K562 (cell line): ENCODE measurements around the gene NME9. TPM values are rescaled to one million over a fixed set of nuclear protein-coding genes. Genes with fewer than 3 reads are reported as not detected.

ENCODE experiments used
- ATAC-seq: fragments of 200-7000 bp; cut with Tn5 transposase; 3 replicates; pipeline ENCODE4 v1.9.1; 2020; ENCODE audit warnings: moderate library complexity
- BruUV-seq: library from RNA; stranded (reverse); fragments of 400-500 nt; replicated peaks from 2 replicates; lab custom pipeline; 2021; lab: Mats Ljungman, UMichigan
- CTCF ChIA-PET: fragments of 300-600 bp; formaldehyde crosslinking; extraction: SDS; loops from one replicate; lab custom pipeline; 2021; ENCODE audit warnings: low intra/inter-chr PET ratio; lab: Yijun Ruan, JAX
- POLR2A ChIA-PET: fragments of 300-600, 350-650 bp; sonication (Branson Sonifier 250); formaldehyde crosslinking; extraction: SDS; loops from one replicate; lab custom pipeline; 2021; ENCODE audit warnings: antibody characterized with exemption, inconsistent platforms; lab: Yijun Ruan, JAX
- DNase-seq, 4 experiments: peaks; one replicate each; pipeline versions ENCODE4 v3.0.0 to v3.0.0-alpha.2; 2011 to 2018; ENCODE audit warnings: low spot score in 3 of 4, mixed read lengths in 3 of 4; ENCODE audit errors: extremely low read depth in 1 of 4
- FAIRE-seq: peaks from 2 replicates; lab custom pipeline; 2011; peaks lifted over from hg19 to GRCh38; lab: Jason Lieb, UNC
- H2AFZ ChIP-seq: 2 replicates; pipeline ENCODE4 v1.6.0; 2011; ENCODE audit warnings: low read depth, low read length, control low read depth, inconsistent platforms
- H3K27ac ChIP-seq: fragments of 200-600 bp; 3 replicates; pipeline ENCODE4 v1.8.0; 2011; ENCODE audit warnings: low read depth, mild to moderate bottlenecking, control low read depth, inconsistent platforms, low read length, moderate library complexity, mixed read lengths; ENCODE audit errors: extremely low read depth
- H3K27me3 ChIP-seq, 2 experiments: fragments of 300-600 bp in 1 of 2; 2 replicates in 1 of 2; 3 replicates in 1 of 2; pipeline versions ENCODE4 v1.6.0 to v1.8.0; 2011; ENCODE audit warnings: inconsistent platforms in 2 of 2, low read length in 2 of 2, mild to moderate bottlenecking in 1 of 2, mixed read lengths in 1 of 2, moderate library complexity in 1 of 2; ENCODE audit not compliant: control insufficient read depth in 2 of 2, insufficient read depth in 2 of 2
- H3K36me3 ChIP-seq: fragments of 300-600 bp; 3 replicates; pipeline ENCODE4 v1.8.0; 2011; ENCODE audit warnings: mild to moderate bottlenecking, low read length, inconsistent platforms; ENCODE audit not compliant: control insufficient read depth, insufficient read depth
- H3K4me1 ChIP-seq, 2 experiments: fragments of 200-600 bp in 1 of 2; replicated peaks in 1 of 2; 2 replicates in 1 of 2; 3 replicates in 1 of 2; pipeline versions ENCODE4 v1.5.1 to v1.8.0; 2011; ENCODE audit warnings: inconsistent platforms in 2 of 2, low read length in 2 of 2, mild to moderate bottlenecking in 1 of 2, mixed read lengths in 1 of 2, moderate library complexity in 1 of 2; ENCODE audit not compliant: control insufficient read depth in 2 of 2, insufficient read depth in 2 of 2
- H3K4me2 ChIP-seq: 2 replicates; pipeline ENCODE4 v1.6.1; 2011; ENCODE audit warnings: low read length, control low read depth, inconsistent platforms, mixed read lengths; ENCODE audit not compliant: insufficient read depth
- H3K4me3 ChIP-seq: fragments of 200-600 bp; sonication (generic), shearing (Covaris generic); 2 replicates; pipeline ENCODE4 v1.5.1; 2016; ENCODE audit warnings: control low read depth, inconsistent platforms
- H3K79me2 ChIP-seq: fragments of 200-600 bp; 3 replicates; pipeline ENCODE4 v1.8.0; 2011; ENCODE audit warnings: low read length, inconsistent platforms; ENCODE audit not compliant: control insufficient read depth, insufficient read depth
- H3K9ac ChIP-seq, 2 experiments: 2 replicates each; pipeline versions ENCODE4 v1.6.0 to v1.6.1; 2011; ENCODE audit warnings: low read depth in 2 of 2, low read length in 2 of 2, control low read depth in 1 of 2, inconsistent platforms in 1 of 2, mild to moderate bottlenecking in 1 of 2, mixed read lengths in 1 of 2; ENCODE audit not compliant: insufficient read depth in 1 of 2
- H3K9me1 ChIP-seq: one replicate; pipeline ENCODE4 v1.6.0; 2011; ENCODE audit warnings: inconsistent platforms, mild to moderate bottlenecking, low read length, moderate library complexity; ENCODE audit not compliant: control insufficient read depth, insufficient read depth
- H3K9me3 ChIP-seq: replicated peaks from 2 replicates; pipeline ENCODE4 v1.5.1; 2011; ENCODE audit warnings: low read depth, low read length, inconsistent platforms; ENCODE audit not compliant: control insufficient read depth, insufficient read depth
- H4K20me1 ChIP-seq: replicated peaks from 2 replicates; pipeline ENCODE4 v1.6.1; 2011; ENCODE audit warnings: low read length, inconsistent platforms, mixed read lengths; ENCODE audit not compliant: control insufficient read depth, insufficient read depth
- ATF3 ChIP-seq, 2 experiments: fragments of 450-650 bp in 1 of 2; sonication (generic) in 1 of 2; formaldehyde crosslinking in 1 of 2; IDR thresholded peaks in 1 of 2; conservative IDR thresholded peaks in 1 of 2; 2 replicates each; pipeline versions ENCODE4 v1.6.1 to v1.8.1; 2016 to 2023; ENCODE audit warnings: mild to moderate bottlenecking in 2 of 2, moderate library complexity in 2 of 2, inconsistent platforms in 1 of 2, missing genetic modification reagents in 1 of 2
- CSDE1 ChIP-seq, 2 experiments: fragments of 450-650 bp; IDR thresholded peaks; 2 replicates each; pipeline ENCODE4 v1.6.1; 2016; ENCODE audit warnings: mild to moderate bottlenecking in 1 of 2
- DMBX1 ChIP-seq: fragments of 250-450 bp; sonication (Bioruptor Pico); IDR thresholded peaks from 2 replicates; pipeline ENCODE4 v1.8.0; 2022; ENCODE audit warnings: inconsistent platforms, mild to moderate bottlenecking, moderate library complexity, borderline replicate concordance
- HBP1 ChIP-seq: fragments of 450-650 bp; formaldehyde crosslinking; IDR thresholded peaks from 2 replicates; pipeline ENCODE4 v1.4.0; 2022; ENCODE audit warnings: missing genetic modification characterization
- KDM2B ChIP-seq: fragments of 250-450 bp; sonication (Bioruptor Pico); IDR thresholded peaks from 2 replicates; pipeline ENCODE4 v1.8.0; 2021; ENCODE audit warnings: mild to moderate bottlenecking, moderate library complexity
- KLF1 ChIP-seq: fragments of 450-650 bp; IDR thresholded peaks from 2 replicates; pipeline ENCODE4 v1.6.1; 2016; ENCODE audit warnings: missing genetic modification characterization, missing compliant biosample characterization
- NEUROD1 ChIP-seq: fragments of 150-350 bp; IDR thresholded peaks from 2 replicates; pipeline ENCODE4 v1.6.1; 2014; ENCODE audit warnings: borderline replicate concordance, low read length, low read depth; ENCODE audit not compliant: partially characterized antibody
- RAD21 ChIP-seq, 2 experiments: fragments of 250-450 bp in 1 of 2; fragments of 450-650 bp in 1 of 2; sonication (Bioruptor Pico) in 1 of 2; formaldehyde crosslinking in 1 of 2; IDR thresholded peaks in 1 of 2; conservative IDR thresholded peaks in 1 of 2; 2 replicates each; pipeline versions ENCODE4 v1.4.0 to v1.8.0; 2020 to 2022; ENCODE audit warnings: mild to moderate bottlenecking in 2 of 2, moderate library complexity in 1 of 2
- SMARCA4 ChIP-seq: fragments of 450-650 bp; IDR thresholded peaks from 2 replicates; pipeline ENCODE4 v1.6.1; 2016
- SNIP1 ChIP-seq: fragments of 450-650 bp; IDR thresholded peaks from 2 replicates; pipeline ENCODE4 v1.7.1; 2017; ENCODE audit warnings: low read depth, mild to moderate bottlenecking
- USF2 ChIP-seq: sonication (generic); formaldehyde crosslinking; IDR thresholded peaks from 2 replicates; pipeline ENCODE4 v1.5.0; 2020; ENCODE audit warnings: missing genetic modification reagents
- ZNF384 ChIP-seq: IDR thresholded peaks from 2 replicates; pipeline ENCODE4 v1.6.1; 2012; ENCODE audit warnings: low read depth, low read length, improper control_type of control experiment
- WGBS: fragments of 100-300 bp; shearing (Covaris generic); methylation state at CpG from one replicate; pipeline ENCODE4 v1.1.6; 2016; ENCODE audit warnings: low coverage, mixed read lengths; ENCODE audit not compliant: insufficient coverage; ENCODE audit errors: missing lambda C conversion rate; 5-methylcytosine and 5-hydroxymethylcytosine counted together
- in situ Hi-C: fragments of 300-500 bp; cut with MboI; formaldehyde crosslinking; loops from 4 replicates; pipeline ENCODE4 v1.15.0; 2018; ENCODE audit warnings: inconsistent platforms, mixed read lengths
- intact Hi-C: fragments of 100-400 bp; cut with micrococcal nuclease; formaldehyde crosslinking; loops from 2 replicates; pipeline ENCODE4 v1.14.2; 2022
- polyA plus RNA-seq, 8 experiments: library from polyadenylated mRNA; depleted of rRNA in 4 of 8; stranded (reverse) in 5 of 8; unstranded in 3 of 8; fragments of >200 nt; fragmentation: Nextera tagmentation in 2 of 8; fragmentation: Illumina TruSeq in 1 of 8; extraction: Ambion mirVana in 2 of 8; extraction: Trizol in 1 of 8; gene quantifications; 2 replicates each; pipeline versions ENCODE4 v1.2.1 to v1.2.3, GENCODE V29; 2011 to 2014; ENCODE audit warnings: inconsistent platforms in 1 of 8, missing spikeins in 1 of 8
- total RNA-seq, 7 experiments: library from RNA; depleted of rRNA in 6 of 7; stranded (reverse); fragments of >200 nt in 6 of 7; fragmentation: Illumina TruSeq in 2 of 7; extraction: Trizol in 2 of 7; gene quantifications; 2 replicates each; pipeline versions ENCODE4 v1.2.1 to v1.2.3, GENCODE V29; 2011 to 2021; ENCODE audit warnings: low replicate concordance in 1 of 7

The NME9 gene
- total and polyA plus RNA-seq, 9 of the 15 experiments (the other 6 are each of a cell fraction or from before 2014, with no cell fraction given) = 0.05 to 0.15 (median 0.13) TPM; not detected in 6

- H3K9ac ChIP-seq = no peak overlapping the region
- FAIRE-seq (no peak), DNase-seq (no peak), ATAC-seq (no peak)
- H3K9me3 ChIP-seq = no peaks in the 10 kb centered on the region
- no peaks in the 10 kb centered on the region for H4K20me1 ChIP-seq
- POLR2A ChIA-PET = interaction anchor here (0.6 kb wide), 1 partner anchor 14 kb away, joined by 3 read pairs; no protein-coding TSS in a partner anchor
- no peaks in the 10 kb centered on the region for H3K9me1 ChIP-seq
- no peak overlapping the region for H3K27ac ChIP-seq
- intact Hi-C loops (no loop called here), in situ Hi-C loops (no loop called here)
- H3K4me1 ChIP-seq = peaks cover 0 to 4% of the 10 kb centered on the region in 2 experiments; a peak in 2 of 5 replicates
- H3K36me3 ChIP-seq = no peaks in the 10 kb centered on the region
- H3K4me2 ChIP-seq = no peak overlapping the region
- peak; percentile 46; the same call in 1 of the 2 replicates for TF ChIP-seq ZNF384
- TF ChIP-seq CSDE1 (IDR thresholded peaks at IDR 0.05) = no peak
- CTCF ChIA-PET = no interaction called here
- H2AFZ ChIP-seq = no peak overlapping the region
- H3K79me2 ChIP-seq = no peaks in the 10 kb centered on the region
- no peak overlapping the region for H3K4me3 ChIP-seq
- peaks cover 0 to 4% of the 10 kb centered on the region in 2 experiments; a peak in 1 of 5 replicates for H3K27me3 ChIP-seq
- no TSS peak for BruUV-seq
Observed at GRCh38 chr3:138308783-138309182, 20.9 kb downstream of the NME9 start.

GRCh38 chr3:138307899-138308298, 21.8 kb downstream of the NME9 start:
- Histone ChIP-seq H4K20me1 (no peaks in the 10 kb centered on the region), H3K9me3 (no peaks in the 10 kb centered on the region), H3K79me2 (no peaks in the 10 kb centered on the region), H3K36me3 (no peaks in the 10 kb centered on the region), H2AFZ (no peak overlapping the region), H3K27ac (no peak overlapping the region), H3K27me3 (peaks cover 0 to 4% of the 10 kb centered on the region in 2 experiments; a peak in 1 of 5 replicates), H3K4me3 (no peak overlapping the region), H3K9ac (no peak overlapping the region), H3K4me2 (no peak overlapping the region), H3K9me1 (no peaks in the 10 kb centered on the region), H3K4me1 (peaks cover 0 to 4% of the 10 kb centered on the region in 2 experiments; a peak in 2 of 5 replicates)
- WGBS = 40% methylated on average over 4 of the region's 5 CpGs
- ATAC-seq (peak; percentile 32), FAIRE-seq (no peak), DNase-seq (no peak)
- in situ Hi-C loops = no loop called here
- no TSS peak for BruUV-seq
- POLR2A ChIA-PET = interaction anchor here (0.7 kb wide), 1 partner anchor 135 kb away, joined by 3 read pairs; no protein-coding TSS in a partner anchor
- CTCF ChIA-PET = interaction anchor here (0.5 kb wide), 1 partner anchor 323 kb away, joined by 3 read pairs; no protein-coding TSS in a partner anchor
- intact Hi-C loops = no loop called here
- TF ChIP-seq USF2 (CRISPR knock-in tag) (no peak), KLF1 (tag) (no peak), ATF3 (IDR thresholded peaks at IDR 0.05) (peak; percentile 86), ATF3 (CRISPR knock-in tag; conservative IDR thresholded peaks at IDR 0.05) (no peak), RAD21 (CRISPR knock-in tag; conservative IDR thresholded peaks at IDR 0.05 in 1 of 2, IDR thresholded peaks at IDR 0.05 in 1 of 2) (0 out of 4 replicates have a peak, but pooled peaks of 1 of the 2 experiments have one; percentile 4), NEUROD1 (no peak), SNIP1 (no peak), KDM2B (CRISPR knock-in tag) (no peak), HBP1 (0 out of 2 replicates have a peak, but pooled peaks have one; percentile 54), DMBX1 (CRISPR knock-in tag) (peak; percentile 58; the same call in 1 of the 2 replicates), SMARCA4 (0 out of 2 replicates have a peak, but pooled peaks have one; percentile 40)
